ENCODE measurements around the gene OLFML1.

GRCh38 chr11:7494086-7494745 lies 8.9 kb downstream of the OLFML1 start:
- TF ChIP-seq CTCF (conservative IDR thresholded peaks at IDR 0.05) (no peak), ZFX (IDR thresholded peaks at IDR 0.05) (no peak)

All from C4-2B (cell line).